ENCODE data around the gene DOCK4. TPM values are rescaled to one million over a fixed set of nuclear protein-coding genes. Genes with fewer than 3 reads are reported as not detected.

The DOCK4 gene
- total and polyA plus RNA-seq, 2 of the 8 experiments (the other 6 are each of a cell fraction or from before 2014, with no cell fraction given) = 5.1 to 23.6 TPM

DNA sequence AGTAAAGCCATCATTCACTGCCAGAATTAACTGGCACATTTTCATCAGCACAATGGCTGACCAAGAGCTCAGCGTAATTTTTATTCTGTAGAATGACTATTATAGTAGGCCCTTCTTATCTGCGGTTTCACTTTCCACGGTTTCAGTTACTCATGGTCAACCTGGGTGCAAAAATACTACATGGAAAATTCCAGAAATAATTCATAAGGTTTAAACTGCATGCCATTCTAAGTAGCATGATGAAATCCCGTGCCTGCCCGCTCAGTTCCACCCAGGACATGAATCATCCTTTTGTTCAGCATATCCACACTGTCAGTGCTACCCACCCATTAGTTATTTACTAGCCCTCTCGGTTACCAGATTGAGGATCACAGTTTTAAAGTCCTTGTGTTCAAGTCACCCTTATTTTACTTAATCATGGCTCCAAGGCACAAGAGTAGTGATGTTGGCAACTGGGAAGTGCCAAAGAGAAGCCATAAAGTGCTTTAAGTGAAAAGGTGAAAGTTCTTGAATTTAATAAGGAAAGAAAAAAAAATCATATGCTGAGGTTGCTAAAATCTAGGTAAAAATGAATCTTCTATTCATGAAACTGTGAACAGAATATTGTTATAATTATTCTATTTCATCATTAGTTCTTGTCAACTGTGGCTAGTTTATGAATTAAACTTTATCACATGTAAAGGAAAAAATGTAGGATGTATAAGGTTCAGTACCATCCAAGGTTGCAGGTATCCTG, 204.9 kb downstream of the DOCK4 start (continued):
- no peak for TF ChIP-seq ATF3 (IDR thresholded peaks at IDR 0.05; ENCODE audit: insufficient read depth, low read depth, low read length)
- TF ChIP-seq, protein P1, sequence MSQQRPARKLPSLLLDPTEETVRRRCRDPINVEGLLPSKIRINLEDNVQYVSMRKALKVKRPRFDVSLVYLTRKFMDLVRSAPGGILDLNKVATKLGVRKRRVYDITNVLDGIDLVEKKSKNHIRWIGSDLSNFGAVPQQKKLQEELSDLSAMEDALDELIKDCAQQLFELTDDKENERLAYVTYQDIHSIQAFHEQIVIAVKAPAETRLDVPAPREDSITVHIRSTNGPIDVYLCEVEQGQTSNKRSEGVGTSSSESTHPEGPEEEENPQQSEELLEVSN (IDR thresholded peaks at IDR 0.05) = no peak
- TF ChIP-seq BRCA1 (IDR thresholded peaks at IDR 0.05; ENCODE audit: low read depth, low read length) = no peak
- no peak for TF ChIP-seq EP300 (IDR thresholded peaks at IDR 0.05; ENCODE audit: borderline replicate concordance in 1 of 2, low read depth in 2 of 2, low read length in 2 of 2)
- TF ChIP-seq CTBP2 (IDR thresholded peaks at IDR 0.05; ENCODE audit: borderline replicate concordance, insufficient read depth, insufficient read length, low read length) = no peak
- no peak for TF ChIP-seq POLR2AphosphoS5 (IDR thresholded peaks at IDR 0.05; ENCODE audit: low read depth, low read length)
- TF ChIP-seq KDM4A (IDR thresholded peaks at IDR 0.05; ENCODE audit: low read depth, low read length, severe bottlenecking) = no peak
- no peak for TF ChIP-seq ASH2L (IDR thresholded peaks at IDR 0.05; ENCODE audit: low read length)

Measured in H1 (cell line).